ENCODE measurements around the gene CYSTM1.

DNA sequence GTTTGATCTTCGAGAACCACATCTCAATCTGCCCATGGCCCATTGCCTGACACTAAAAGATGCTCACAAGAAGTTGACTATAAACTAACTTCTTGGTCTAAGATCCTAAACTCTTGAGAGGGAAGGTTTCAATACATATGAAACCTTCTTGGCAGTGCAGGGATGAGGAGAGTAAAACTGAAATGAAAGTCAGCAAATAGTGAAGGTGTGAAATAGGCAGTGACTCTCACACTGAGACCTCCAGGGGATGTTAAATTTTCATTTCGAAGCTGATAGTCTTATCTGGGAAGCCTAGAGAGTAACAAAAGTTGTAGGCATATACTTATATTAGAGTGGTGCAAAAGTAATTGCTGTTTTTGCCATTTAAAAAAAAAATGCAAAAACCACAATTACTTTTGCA lies 974 bp upstream of the CYSTM1 start:
- no peak for TF ChIP-seq CTCF (IDR thresholded peaks at IDR 0.05; ENCODE audit: extremely low read depth in 1 of 2, insufficient read depth in 1 of 2, low read depth in 1 of 2, low read length in 2 of 2)
- no peak for TF ChIP-seq EZH2 (IDR thresholded peaks at IDR 0.05; ENCODE audit: borderline replicate concordance, low read depth, low read length, severe bottlenecking)
- TF ChIP-seq POLR2A (IDR thresholded peaks at IDR 0.05; ENCODE audit: low read depth, low read length) = no peak
- TF ChIP-seq POLR2AphosphoS5 (IDR thresholded peaks at IDR 0.05; ENCODE audit: insufficient read depth, low read depth, low read length) = no peak
